Nucleus accumbens (tissue), 56 donors: ENCODE measurements around the gene STOM.
A peak's percentile ranks its signal among the peaks of the same experiment; 100 is the strongest.
"Not testable (repeated sequence)": the region's sequence is repeated elsewhere in the genome, so short reads cannot be mapped to it uniquely, and the experiment has no call there.

ENCODE experiments used
- DNase-seq, 56 donors: peaks; one replicate each; lab custom pipeline; 2025; lab: John Stamatoyannopoulos, UW

The STOM gene, protein sequence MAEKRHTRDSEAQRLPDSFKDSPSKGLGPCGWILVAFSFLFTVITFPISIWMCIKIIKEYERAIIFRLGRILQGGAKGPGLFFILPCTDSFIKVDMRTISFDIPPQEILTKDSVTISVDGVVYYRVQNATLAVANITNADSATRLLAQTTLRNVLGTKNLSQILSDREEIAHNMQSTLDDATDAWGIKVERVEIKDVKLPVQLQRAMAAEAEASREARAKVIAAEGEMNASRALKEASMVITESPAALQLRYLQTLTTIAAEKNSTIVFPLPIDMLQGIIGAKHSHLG

DNA sequence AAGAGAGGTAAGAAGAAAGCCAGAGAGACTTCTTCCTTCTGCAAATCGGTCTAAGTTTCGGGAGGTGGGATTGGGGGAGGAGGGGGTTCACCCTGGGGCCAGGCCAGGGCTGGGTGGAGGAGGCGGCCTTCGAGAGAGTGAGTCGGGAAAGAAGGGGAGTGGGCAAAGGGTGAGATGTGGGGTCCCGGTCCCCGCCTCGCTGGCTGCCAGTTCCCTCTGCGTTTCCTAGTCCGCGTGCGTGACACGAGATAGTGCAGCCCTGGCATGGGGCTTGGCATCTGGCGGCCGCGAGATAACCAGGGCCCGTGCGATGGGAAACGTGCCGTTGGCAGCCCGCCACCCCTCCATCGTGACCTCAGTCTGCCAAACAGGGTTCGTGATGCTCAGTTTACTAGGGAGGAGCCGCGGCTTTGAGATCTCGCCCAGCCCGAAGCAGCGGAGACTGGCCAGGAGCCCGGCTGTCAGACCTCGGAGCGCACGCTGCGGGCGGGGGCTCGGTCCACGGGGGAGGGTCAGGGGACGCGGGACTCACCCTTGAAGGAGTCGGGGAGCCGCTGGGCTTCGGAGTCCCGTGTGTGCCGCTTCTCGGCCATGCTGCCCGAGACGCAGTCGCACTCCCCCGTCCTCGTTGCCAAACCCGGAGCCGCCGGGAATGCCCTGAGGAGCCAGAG, at the start of gene STOM:
STOM (minus strand) TSS at position 656 of the 671 bp plus-strand sequence; CDS start at position 593, 63 bp downstream.
- peak in 7 of 56 donors; percentile 69 to 93 (median 82) for DNase-seq

DNA sequence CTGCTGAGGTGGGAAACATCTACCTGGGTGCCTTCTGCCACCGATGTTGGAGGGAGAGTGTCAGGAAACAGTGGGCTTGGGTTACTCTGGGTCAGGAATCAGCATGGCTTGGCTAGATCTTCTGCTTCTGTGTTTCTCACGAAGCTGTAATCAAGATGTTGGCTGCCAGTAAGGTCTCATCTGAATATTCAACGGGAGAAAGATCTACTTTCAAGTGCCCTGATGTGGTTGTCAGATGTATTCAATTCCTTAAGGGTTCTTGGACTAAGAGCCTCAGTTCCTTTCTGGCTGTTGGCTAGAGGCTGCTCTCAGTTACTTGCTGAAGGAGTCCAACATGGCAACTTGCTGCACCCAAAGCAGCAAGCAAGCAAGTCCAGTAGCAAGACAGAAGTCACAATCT, 41.9 kb upstream of the STOM start:
- DNase-seq, result no peak

DNA sequence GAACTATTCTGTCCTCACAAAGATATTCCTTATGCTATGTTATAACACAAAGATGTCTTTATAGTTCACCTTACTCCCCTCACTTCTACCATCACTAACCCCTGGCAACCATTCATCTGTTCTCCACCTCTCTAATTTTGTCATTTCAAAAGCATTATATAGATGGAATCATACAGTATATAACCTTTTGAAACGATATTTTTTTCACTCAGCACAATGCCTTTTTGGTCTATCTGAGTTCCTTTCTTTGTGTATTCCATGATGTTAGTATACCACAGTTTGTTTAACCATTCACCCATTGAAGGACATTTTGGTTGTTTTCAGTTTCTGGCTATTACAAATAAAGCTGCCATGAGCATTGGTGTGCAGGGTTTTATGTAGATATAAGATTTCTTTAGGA, 35.8 kb upstream of the STOM start:
- DNase-seq, result no peak

DNA sequence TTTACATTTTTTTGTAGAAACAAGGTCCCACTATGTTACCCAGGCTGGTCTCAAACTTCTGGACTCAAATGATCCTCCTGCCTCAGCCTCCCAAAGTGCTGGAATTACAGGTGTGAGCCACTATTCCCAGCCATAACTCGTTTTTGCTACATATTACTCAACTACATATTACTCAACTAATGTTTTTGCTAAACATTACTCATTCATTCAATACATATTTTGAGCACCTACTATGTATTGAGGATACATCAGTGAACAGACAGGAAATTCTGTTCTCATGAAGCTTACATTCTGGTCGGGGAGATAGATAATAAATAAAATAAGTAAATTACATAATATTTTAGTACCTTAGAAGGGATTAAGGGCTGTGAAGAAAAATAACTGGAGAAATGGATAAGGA, 34.9 kb upstream of the STOM start:
- no peak for DNase-seq

DNA sequence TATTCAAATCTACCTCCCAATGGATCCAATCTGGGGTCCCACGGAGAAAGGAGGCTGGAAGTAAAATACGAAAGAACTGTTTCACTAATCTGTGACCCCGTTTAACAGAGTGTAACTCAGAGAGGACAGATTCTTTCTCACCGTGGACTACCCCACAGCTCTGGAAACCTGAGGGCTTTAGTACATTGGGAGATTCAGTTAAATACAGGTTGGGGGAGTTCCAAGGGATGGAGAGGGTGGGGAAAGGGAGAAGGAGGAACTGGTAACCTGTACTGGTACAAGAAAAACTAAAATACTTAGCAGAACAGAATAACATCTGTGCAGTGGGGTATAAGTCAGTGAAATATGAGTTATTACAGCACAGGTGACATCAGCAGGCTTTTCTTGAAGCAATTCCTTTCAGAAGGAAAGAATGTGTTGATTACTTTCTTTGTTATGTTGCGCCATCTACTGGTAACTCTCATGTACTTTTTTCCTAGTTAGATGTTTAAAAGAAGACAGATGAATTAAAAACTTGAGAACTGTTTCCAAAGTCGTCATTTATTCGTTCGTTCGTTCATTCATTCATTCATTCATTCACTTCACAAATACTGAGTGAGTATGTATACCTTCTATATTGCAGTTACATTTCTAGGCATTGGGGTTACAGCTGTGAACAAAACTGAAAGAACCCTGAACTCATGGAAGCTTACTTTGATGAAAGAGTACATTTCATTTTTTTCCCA, 30.0 kb upstream of the STOM start:
- no peak for DNase-seq

DNA sequence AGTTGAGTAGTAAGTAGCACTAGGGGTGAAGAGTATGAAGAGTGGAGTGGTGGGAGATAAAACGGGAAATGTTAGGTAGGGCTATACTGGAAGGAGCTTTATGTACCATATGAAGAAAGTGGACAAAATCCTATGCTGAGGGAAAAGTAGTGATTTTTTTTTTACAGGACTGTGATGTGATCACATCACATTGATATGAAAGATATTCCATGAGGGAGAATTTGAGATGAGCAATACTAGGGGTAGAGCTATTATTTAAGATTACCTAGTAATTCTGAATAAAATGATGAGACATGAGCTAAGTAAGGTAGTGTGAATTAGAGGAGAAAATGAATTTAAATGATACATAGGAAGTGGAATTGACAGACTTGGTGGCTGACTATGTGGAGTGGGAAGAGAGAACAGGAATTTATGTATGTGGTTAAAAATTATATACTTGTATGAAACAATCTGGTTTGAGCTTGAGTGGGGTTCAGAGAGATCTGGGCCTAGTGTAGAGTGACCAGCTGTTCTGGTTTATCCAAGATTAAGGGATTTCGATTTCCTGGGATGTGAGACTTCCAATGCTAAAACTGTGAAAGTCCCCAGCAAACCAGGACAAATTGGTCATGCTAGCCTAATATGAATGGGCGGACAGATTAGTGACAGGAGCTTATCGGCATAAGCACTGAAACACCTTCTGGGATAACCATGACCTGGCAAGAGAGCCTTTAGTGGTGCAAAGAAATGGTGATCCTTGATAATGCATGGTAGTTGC, 29.3 kb upstream of the STOM start:
- DNase-seq, result no peak

DNA sequence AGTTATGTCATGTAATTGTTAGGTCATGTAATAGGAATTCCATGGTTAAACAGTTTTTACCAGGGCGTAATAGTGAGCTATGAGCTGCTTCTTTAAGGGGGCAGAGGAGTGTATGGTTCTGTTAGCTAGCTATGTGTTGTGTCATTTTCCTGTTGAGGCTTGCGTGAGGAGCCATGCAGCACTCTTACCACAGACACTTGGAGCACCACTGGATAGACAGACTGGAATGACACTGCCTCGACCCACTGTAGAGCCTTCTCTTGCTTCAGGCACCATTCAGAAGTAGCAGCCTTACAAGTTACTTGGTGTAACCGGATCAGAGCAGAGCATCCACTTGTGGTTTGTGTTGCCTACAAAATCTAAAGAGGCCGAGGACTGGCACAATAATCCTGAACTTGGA, 28.3 kb upstream of the STOM start:
- DNase-seq, result no peak

DNA sequence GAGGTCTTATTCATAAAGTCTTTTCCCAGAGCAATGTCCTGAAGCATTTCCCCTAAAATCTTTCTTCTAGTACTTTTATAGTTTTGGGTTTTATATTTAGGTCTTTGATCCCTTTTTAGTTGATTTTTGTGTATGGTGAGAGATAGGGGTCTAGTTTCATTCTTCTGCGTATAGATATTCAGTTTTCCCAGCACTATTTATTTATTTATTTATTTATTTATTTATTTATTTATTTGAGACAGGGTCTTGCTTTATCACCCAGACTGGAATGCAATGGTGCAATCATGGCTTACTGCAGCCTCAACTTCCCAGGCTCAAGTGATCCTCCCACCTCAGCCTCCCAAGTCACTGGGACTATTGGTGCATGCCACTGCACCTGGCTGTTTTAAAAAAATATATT, 27.2 kb upstream of the STOM start:
- DNase-seq, result not testable (repeated sequence)

DNA sequence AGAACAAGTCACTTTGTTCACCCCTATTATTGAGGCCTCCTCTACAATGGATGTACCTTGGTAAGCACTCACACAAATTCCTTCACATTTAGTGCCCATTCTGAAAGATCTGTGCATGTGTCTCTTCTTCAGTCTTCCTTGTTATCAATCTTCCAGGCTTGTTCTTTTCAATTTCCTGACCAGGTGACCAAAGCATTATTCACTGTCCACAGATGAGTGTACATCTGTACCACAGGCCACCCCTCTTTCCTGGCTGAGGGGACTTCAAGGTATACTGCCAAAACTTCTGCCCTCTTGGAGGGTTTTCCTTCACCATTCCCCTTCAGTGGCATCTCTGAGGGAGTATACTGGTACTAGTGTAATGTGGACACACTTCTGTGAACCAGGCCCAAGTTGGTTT, 25.5 kb upstream of the STOM start:
- DNase-seq, result no peak

DNA sequence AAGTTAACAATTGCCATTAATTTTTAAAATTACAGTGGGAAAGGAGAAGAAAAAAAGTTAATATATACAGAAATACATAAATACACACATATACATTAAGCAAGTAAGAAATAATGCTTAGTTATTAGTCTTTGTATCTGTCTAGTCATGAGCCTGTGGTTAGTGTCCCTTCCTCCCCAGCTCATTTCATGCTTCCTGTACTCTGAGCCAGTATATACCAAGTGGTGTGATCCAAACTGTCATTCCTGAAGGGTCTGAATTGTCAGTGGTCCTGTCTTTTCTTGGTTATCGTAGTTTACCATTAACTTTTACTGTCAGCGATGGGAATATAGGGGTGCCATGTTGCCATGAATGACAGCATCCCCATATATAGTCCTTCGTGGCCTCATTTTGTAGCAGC, 24.2 kb upstream of the STOM start:
- DNase-seq, result no peak

DNA sequence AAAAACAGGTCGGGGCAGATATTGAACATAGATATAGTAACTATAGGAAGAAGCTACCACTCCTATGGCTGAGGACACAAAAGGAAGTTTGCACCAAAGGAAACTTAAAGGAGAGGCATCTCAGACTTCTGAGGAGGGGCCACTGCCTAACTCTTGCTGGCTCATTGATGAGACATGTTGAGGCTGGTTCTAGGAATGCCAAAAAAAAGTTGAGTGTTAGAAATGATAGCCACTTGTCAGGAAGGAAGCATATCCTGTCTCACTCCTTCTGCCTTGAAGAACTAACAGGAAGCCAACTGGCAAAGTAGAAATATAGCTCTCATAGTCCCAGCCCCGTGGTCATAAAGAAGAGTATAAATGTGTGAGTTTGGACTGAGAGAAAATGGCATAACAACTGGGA, 23.3 kb upstream of the STOM start:
- DNase-seq, result no peak

DNA sequence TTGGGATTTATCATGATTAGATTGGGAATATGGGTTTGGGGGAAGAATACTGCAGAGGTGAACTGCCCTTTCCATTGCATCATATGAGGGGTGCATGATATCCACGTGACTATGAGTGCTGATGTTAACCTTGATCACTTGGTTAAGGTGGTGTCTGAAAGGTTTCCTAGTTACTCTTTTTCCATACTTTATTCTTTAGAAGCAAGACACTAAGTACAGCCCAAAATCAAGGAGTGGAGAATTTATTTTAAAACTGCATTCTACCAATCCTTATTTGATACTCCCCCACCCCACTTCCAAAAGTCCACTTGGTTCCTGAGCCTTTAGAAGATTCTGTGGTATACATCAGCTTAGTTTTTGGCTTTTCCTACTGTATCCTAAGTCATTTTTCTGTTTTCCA, 20.3 kb upstream of the STOM start:
- DNase-seq, result no peak

DNA sequence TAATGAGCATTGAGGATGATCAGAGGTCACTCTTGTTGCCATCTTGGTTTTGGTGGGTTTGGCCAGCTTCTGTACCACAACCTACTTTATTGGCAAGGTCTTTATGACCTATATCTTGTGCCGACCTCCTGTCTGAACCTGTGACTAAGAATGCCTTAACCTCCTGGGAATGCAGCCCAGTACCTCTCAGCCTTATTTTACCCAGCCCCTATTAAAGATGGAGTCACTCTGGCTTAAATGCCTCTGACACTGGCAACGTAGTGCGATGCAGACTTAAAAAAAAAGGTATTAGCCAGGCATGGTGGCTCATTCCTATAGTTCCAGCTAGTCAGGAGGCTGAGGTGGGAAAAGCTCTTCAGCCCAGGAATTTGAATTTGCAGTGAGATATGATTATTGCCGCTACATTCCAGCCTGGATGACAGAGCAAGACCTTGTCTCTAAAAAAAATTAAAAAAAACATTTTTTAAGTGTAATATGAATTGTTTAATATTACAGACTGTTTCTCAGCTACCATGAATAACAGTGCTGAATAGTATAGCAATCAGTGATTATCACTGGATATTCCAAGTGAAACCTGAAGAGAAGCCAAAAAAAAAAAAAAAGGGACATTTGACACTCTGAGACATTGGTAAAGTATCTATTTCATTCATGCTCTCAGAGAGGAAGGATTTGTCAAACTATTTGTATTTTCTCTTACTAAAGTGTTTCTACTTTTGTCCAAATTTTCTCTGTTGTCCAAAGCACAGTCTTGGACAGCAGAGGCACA, 18.3 kb upstream of the STOM start:
- no peak for DNase-seq

DNA sequence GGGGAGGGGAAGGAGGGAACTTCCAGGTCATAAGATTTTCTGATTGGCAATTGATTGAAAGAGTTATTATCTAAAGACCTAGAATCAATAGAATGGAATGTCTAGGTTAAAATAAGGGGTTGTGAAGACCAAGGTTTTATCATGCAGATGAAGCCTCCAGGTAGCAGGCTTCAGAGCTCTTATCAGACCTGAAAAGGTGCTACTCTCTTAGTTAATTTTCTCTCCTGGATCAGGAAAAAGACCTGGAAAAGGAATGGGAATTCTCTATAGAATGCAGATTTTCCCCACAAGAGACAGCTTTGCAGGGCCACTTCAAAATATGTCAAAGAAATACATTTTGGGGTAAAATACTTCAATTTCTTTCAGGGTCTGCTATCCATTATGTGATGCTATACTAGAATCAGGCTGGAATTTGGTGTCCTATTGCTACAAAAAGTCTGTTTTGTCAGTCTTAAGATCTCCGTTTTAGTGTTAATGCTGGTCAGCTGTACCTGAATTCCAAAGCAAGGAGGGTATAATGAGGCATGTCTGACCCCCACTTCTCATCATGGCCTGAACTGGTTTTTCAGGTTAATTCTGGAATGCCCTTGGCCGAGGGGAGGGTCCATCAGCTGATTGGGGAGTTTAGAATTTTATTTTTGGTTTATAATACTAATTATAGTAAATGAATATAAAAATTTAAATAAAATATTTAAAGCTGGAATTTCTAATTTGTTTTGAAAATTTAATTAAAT, 16.6 kb upstream of the STOM start:
- DNase-seq, result no peak

DNA sequence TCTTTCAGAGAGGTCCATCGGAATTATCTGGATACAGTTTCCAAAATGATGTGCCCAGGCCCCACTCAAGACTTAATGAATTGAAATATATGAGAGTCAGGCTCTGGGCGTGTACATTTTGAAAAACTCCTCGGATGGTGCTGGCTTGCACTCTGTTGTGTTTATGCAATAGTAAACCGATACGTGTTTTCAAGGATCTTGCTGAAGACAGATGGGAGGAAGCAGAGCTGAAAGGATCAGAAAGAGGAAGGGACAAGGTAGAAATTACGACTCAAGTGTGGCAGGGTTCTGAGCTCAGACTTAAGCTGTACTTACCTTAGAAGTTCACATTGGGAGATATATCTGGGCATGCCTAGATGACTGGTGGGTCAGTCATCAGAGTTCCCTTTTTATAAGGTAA, 13.7 kb upstream of the STOM start:
- no peak for DNase-seq

DNA sequence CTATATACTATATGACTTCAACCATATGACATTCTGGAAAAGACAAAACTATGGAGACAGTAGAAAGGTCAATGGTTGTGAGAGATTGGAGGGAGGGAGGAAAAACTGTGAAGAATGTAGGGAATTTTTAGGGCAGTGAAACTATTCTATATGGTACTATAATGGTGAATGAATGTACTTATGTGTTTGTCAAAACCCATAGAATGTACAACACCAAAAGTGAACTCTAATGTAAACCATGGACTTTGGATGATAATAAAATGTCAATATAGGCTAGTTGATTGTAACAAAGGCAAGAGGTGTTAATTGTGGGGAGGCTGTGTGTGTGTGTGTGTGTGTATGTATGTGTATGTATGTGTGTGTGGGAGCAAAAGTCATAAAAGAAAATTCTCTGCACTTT, 10.8 kb upstream of the STOM start:
- DNase-seq, result no peak

DNA sequence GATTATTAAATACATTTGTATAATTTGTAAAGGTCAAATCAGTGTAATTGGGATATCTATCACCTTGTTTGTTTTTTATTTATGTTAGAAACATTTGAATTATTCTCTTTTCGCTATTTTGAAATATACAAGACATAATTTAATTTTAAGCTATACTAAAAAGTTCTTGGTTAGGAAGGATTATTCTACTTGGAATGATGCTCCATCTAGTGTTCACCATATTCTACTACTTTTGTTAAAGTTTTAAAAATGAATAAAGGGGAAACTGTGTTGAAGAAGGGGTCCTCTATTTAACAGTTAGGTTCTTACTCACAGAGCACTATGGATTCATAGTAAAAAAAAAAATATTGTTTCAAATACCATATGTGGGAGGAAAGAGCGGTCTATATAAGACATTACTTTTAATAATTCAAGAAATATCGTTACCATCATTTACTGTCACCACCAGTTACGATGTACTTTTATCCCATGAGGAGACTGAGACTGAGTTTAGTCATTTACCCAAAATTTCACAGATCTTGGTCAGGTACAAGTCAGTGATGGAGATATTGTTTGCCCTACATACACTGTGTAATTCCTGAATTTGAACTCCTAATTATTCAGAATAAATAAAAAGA, 6.3 kb upstream of the STOM start:
- no peak for DNase-seq

DNA sequence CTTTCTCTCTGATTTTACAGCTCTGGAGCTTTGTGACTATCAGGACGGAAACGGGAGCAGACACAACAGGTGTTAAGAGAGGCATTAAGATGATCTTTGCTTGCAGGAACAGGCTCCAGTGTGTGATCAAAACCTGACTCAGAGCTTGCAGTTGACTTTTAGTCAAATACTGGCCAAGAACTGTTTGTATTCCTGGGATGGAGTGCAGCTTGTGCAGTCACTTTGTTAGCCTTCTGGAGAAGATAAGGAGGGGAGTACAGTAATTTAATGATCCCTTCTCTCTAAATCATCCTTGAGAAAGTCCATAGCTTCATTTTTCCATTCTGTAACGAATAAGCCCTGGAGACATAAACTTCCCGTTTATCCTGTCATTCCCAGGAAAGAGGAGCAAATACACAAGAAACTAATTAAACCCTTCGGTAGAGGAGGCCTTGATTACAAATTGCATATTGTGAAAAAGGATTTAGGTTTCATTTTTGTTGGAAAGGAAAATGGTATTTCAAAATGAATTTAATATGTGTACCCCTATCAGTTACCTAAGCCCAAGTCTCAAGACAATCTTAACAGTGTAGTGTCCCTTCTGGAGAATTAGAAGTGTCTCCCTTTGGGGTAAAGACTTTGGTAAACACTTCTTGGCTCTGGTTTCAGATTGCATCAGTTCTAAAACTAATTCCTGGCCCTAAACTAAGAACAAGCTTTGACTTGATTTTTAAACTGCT, 3.1 kb upstream of the STOM start:
- no peak for DNase-seq
